GM18867 (cell line): ENCODE measurements around the gene ALK.

ENCODE experiments used
- ATAC-seq: cut with Tn5 transposase; IDR thresholded peaks from one replicate; pipeline ENCODE4 v1.9.1; 2021; ENCODE audit warnings: mild to moderate bottlenecking, moderate library complexity; ENCODE audit not compliant: unreplicated experiment

Gene ALK

GRCh38 chr2:29799628-29800027 is 121.8 kb downstream of the ALK start:
- no peak for ATAC-seq

GRCh38 chr2:29797916-29798315 is 123.5 kb downstream of the ALK start:
- ATAC-seq: no peak

- no peak for ATAC-seq
These were observed 124.9 kb downstream of the ALK start for GRCh38 chr2:29796446-29796845.

- no peak for ATAC-seq
These were observed 131.4 kb downstream of the ALK start for GRCh38 chr2:29789911-29790485.

- no peak for ATAC-seq
These were observed 133.6 kb downstream of the ALK start for GRCh38 chr2:29787473-29788465.

GRCh38 chr2:29786361-29786760 is 135.0 kb downstream of the ALK start:
- no peak for ATAC-seq

GRCh38 chr2:29783666-29784065 is 137.7 kb downstream of the ALK start:
- ATAC-seq: no peak

- no peak for ATAC-seq
These were observed 138.6 kb downstream of the ALK start for GRCh38 chr2:29782549-29783458.

- no peak for ATAC-seq
These were observed 139.3 kb downstream of the ALK start for GRCh38 chr2:29782087-29782486.

GRCh38 chr2:29780906-29781305 is 140.5 kb downstream of the ALK start:
- no peak for ATAC-seq

GRCh38 chr2:29777161-29777560 is 144.2 kb downstream of the ALK start:
- ATAC-seq: no peak

- ATAC-seq: no peak
These were observed 145.0 kb downstream of the ALK start for GRCh38 chr2:29776406-29776805.

- ATAC-seq: no peak
These were observed 145.4 kb downstream of the ALK start for GRCh38 chr2:29775937-29776336.

GRCh38 chr2:29774624-29775023 is 146.8 kb downstream of the ALK start:
- no peak for ATAC-seq

- no peak for ATAC-seq
These were observed 150.5 kb downstream of the ALK start for GRCh38 chr2:29770846-29771245.

GRCh38 chr2:29769847-29770246 is 151.5 kb downstream of the ALK start:
- no peak for ATAC-seq

- ATAC-seq: no peak
These were observed 153.6 kb downstream of the ALK start for GRCh38 chr2:29767606-29768335.

- ATAC-seq: no peak
These were observed 155.2 kb downstream of the ALK start for GRCh38 chr2:29766191-29766590.

- no peak for ATAC-seq
These were observed 155.7 kb downstream of the ALK start for GRCh38 chr2:29765721-29766120.

GRCh38 chr2:29763371-29763770 is 158.0 kb downstream of the ALK start:
- ATAC-seq: no peak

- ATAC-seq: no peak
These were observed 159.1 kb downstream of the ALK start for GRCh38 chr2:29762239-29762638.
